Cardiac muscle cell (in vitro differentiated cells and primary cell): Measurements from ENCODE around the gene RACGAP1. TPM values are rescaled to one million over a fixed set of nuclear protein-coding genes. Genes with fewer than 3 reads are reported as not detected.
A peak's percentile ranks its signal among the peaks of the same experiment; 100 is the strongest.

Experiments
- DNase-seq, 2 donors: peaks; one replicate each; pipeline versions ENCODE4 v3.0.0 to v3.0.0-alpha.2; 2010 to 2017; ENCODE audit warnings: low read depth in 1 of 2, low spot score in 1 of 2
- H3K27ac ChIP-seq: fragments of 200-600 bp; sonication (generic); 2 replicates; pipeline ENCODE4 v1.5.1; 2016
- H3K27me3 ChIP-seq: fragments of 200-600 bp; sonication (generic); 2 replicates; pipeline ENCODE4 v1.6.0; 2016; ENCODE audit warnings: control low read depth
- H3K36me3 ChIP-seq: fragments of 200-600 bp; sonication (generic); 2 replicates; pipeline ENCODE4 v1.5.1; 2016; ENCODE audit warnings: control low read depth
- H3K4me1 ChIP-seq: fragments of 200-600 bp; sonication (generic); 2 replicates; pipeline ENCODE4 v1.8.1; 2017; ENCODE audit warnings: low read depth, mild to moderate bottlenecking, mixed run types
- H3K4me3 ChIP-seq: fragments of 200-600 bp; sonication (generic); 2 replicates; pipeline ENCODE4 v1.5.1; 2016; ENCODE audit warnings: mild to moderate bottlenecking
- H3K9me3 ChIP-seq: fragments of 200-600 bp; sonication (generic); 2 replicates; pipeline ENCODE4 v1.5.1; 2017; ENCODE audit warnings: low read depth, mild to moderate bottlenecking, control low read depth
- polyA plus RNA-seq: library from polyadenylated mRNA; unstranded; fragments of >200 nt; fragmentation: Nextera tagmentation; extraction: Ambion mirVana; gene quantifications from 2 replicates; pipeline ENCODE4 v1.2.1, GENCODE V29; 2016
- total RNA-seq: library from RNA; depleted of rRNA; stranded (reverse); fragments of >200 nt; gene quantifications from 2 replicates; pipeline ENCODE4 v1.2.3, GENCODE V29; 2016
- TF ChIP-seq, protein P1 (sequence below): IDR thresholded peaks from 2 replicates; pipeline ENCODE4 v1.5.1; 2012; ENCODE audit warnings: low read depth, mild to moderate bottlenecking, low read length

Gene RACGAP1
- total and polyA plus RNA-seq, 2 experiments from 2014 or later = 13.4 to 63.9 TPM

DNA sequence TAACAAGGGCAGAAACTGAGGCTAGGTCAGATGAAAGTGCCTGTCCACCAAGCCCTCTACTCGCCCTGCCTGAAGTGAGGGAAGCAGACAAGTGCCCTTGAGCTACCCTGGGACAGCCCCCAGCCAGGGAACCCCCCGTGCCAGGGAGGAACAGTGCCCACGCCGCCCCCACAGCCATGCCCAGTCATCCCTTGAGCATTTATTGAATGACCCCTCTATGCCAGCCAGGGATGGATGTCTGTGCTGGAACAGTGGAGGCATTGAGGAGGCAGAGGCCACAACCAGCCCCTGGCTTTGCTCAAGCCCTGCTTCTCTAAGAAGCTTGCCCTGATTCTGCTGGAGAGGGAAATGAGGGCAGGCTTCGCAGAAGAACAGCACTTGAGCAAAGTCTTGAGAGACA lies 56.3 kb downstream of the RACGAP1 start:
- peaks cover 3% of the 10 kb centered on the region for H3K4me1 ChIP-seq
- no peak overlapping the region for H3K27ac ChIP-seq
- H3K36me3 ChIP-seq = no peaks in the 10 kb centered on the region
- no peaks in the 10 kb centered on the region for H3K9me3 ChIP-seq
- peaks cover 9% of the 10 kb centered on the region for H3K27me3 ChIP-seq
- no peak overlapping the region for H3K4me3 ChIP-seq
- TF ChIP-seq, protein P1, sequence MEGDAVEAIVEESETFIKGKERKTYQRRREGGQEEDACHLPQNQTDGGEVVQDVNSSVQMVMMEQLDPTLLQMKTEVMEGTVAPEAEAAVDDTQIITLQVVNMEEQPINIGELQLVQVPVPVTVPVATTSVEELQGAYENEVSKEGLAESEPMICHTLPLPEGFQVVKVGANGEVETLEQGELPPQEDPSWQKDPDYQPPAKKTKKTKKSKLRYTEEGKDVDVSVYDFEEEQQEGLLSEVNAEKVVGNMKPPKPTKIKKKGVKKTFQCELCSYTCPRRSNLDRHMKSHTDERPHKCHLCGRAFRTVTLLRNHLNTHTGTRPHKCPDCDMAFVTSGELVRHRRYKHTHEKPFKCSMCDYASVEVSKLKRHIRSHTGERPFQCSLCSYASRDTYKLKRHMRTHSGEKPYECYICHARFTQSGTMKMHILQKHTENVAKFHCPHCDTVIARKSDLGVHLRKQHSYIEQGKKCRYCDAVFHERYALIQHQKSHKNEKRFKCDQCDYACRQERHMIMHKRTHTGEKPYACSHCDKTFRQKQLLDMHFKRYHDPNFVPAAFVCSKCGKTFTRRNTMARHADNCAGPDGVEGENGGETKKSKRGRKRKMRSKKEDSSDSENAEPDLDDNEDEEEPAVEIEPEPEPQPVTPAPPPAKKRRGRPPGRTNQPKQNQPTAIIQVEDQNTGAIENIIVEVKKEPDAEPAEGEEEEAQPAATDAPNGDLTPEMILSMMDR = no peak
- DNase-seq = no peak

DNA sequence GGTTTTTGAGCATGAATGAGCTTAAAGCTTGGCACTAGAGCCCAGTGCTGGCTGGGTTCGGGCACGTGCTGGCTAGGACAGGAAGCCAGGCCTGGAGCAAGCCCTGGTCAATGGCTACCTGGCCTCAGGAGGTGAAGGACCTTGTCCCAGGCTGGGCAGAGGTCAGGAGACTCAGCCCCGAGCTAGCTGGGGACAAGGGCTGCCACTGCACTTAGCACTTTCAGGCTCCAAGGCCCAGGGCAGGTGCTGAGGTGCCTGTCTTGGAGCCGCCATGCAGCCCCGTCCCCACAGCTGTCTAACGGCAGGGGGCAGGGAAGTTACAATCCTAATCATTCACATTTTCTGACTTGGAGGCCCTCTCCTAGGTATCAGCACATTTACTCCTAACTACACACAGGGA lies 56.8 kb downstream of the RACGAP1 start:
- DNase-seq = no peak
- Histone ChIP-seq H3K36me3 (no peaks in the 10 kb centered on the region), H3K27ac (no peak overlapping the region), H3K9me3 (no peaks in the 10 kb centered on the region), H3K4me3 (no peak overlapping the region), H3K4me1 (peaks cover 3% of the 10 kb centered on the region), H3K27me3 (peaks cover 15% of the 10 kb centered on the region)
- TF ChIP-seq, protein P1 = no peak

DNA sequence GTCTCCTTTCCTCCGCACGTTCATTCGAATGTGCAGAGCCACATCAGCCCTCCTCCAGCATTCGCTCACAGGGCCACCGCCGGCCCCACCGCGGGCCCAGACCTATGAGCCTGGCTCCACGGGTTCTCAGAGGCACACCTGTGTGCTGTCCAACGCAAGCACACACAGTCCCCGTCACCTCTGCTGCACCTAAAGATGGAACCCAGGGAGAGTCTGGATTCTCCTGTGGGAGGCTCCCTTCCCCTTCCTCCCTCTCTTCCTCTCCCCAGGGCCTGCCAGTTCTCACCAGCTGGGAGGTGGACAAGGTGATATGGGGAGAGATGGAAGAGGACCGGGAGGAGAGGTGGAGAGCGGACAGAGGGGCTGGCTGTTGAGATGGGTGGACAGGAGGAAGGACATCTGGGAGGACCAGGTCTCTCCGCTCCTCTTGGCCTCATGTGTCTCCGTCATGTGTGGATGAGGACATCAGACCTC lies 57.5 kb downstream of the RACGAP1 start:
- TF ChIP-seq, protein P1 = no peak
- peaks cover 21% of the 10 kb centered on the region for H3K27me3 ChIP-seq

DNA sequence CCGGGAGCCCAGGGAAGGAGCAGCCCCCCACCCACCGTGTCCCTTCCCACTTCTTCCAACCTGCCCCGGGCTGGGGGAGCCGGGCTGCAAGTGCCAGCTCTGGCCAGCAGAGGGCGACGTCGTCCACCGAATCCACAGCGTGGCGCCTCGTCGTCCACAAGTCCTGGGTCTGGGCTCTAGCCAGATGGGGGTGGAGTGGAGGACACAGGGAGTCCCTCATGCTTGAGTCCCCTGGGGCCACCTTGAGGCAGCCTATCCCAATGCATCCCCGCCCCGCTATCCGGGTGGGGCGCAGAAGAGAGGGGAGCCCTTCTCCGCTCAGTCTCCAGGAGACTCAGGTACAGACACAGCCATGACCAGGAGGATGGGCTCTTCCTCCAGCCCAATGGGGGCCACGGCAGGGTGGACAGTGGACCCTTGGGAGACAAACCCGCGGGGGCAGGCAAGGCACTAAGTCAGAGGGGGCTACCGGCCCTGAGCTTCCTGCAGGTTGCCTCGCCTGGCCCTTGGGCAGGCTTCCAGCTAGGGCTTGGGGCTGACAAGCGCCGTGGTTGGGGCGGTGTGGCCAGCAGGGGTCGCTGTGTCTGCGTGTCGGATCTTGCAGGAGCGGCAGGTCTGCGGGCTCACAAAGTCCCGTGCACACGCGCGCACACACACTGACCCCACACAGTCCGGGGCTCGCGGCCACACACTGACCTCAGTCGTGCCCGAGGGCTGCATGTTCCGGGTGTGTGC lies 58.1 kb downstream of the RACGAP1 start:
- peak; percentile 87 to 92 for DNase-seq
- Histone ChIP-seq H3K36me3 (no peaks in the 10 kb centered on the region), H3K9me3 (no peaks in the 10 kb centered on the region), H3K4me1 (peaks cover 3% of the 10 kb centered on the region), H3K4me3 (peak overlapping the region; percentile 21), H3K27me3 (peaks cover 27% of the 10 kb centered on the region), H3K27ac (no peak overlapping the region)
- TF ChIP-seq, protein P1 = peak; percentile 77

More for the DNA sequence above, 57.5 kb downstream of the RACGAP1 start:
- no peak for DNase-seq
- Histone ChIP-seq H3K4me3 (no peak overlapping the region), H3K36me3 (no peaks in the 10 kb centered on the region), H3K4me1 (peaks cover 3% of the 10 kb centered on the region), H3K9me3 (no peaks in the 10 kb centered on the region), H3K27ac (no peak overlapping the region)

DNA sequence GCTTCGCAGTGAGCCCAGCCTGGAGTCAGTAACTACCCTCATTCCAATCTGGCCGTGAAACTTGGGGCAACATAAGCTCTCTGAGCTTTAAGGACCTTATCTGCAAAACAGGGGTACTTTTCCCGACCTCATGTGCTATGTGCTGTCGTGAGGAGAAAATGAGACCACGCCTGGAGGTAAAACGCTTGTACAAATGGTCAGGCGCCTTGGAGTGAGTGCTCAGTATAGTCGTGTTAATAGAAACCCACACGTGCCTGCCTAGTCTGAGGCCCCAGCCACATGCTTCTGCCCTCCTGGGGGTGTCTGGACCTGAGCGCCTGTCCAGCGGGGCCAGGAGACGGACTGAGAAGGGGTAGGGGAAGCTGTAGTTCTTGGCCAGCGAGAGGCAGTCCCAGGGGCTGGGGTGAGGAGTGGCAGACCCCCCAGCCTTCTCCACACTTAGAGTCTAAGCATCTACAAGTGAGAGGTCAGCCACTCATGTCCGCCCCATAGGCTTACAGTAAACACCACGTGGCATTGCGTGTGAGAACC lies 58.7 kb downstream of the RACGAP1 start:
- TF ChIP-seq, protein P1 = no peak
- Histone ChIP-seq H3K27ac (no peak overlapping the region), H3K36me3 (no peaks in the 10 kb centered on the region), H3K27me3 (peaks cover 33% of the 10 kb centered on the region), H3K4me3 (no peak overlapping the region), H3K9me3 (no peaks in the 10 kb centered on the region), H3K4me1 (peaks cover 3% of the 10 kb centered on the region)
- no peak for DNase-seq
